Stimulated activated CD8-positive, alpha-beta memory T cell treated with anti-CD3 and anti-CD28 coated beads, Interleukin-4, amount 100 ng/mL, for 24 hours (primary cell): ENCODE measurements around the gene RAD23B.
"Not testable (repeated sequence)": the region's sequence is repeated elsewhere in the genome, so short reads cannot be mapped to it uniquely, and the experiment has no call there.

Experiments used
- DNase-seq: peaks from one replicate; pipeline ENCODE4 v3.0.0-alpha.2; 2020; ENCODE audit warnings: low read depth

RAD23B gene

GRCh38 chr9:107293543-107294085, 10.5 kb downstream of the RAD23B start:
- DNase-seq, result no peak

- no peak for DNase-seq
These were observed 11.7 kb downstream of the RAD23B start for GRCh38 chr9:107294756-107295155.

GRCh38 chr9:107295995-107296394, 12.9 kb downstream of the RAD23B start:
- DNase-seq, result no peak

GRCh38 chr9:107296592-107296991, 13.5 kb downstream of the RAD23B start:
- DNase-seq, result not testable (repeated sequence)

GRCh38 chr9:107299437-107299836, 16.4 kb downstream of the RAD23B start:
- DNase-seq, result no peak

GRCh38 chr9:107306308-107306707, 23.2 kb downstream of the RAD23B start:
- DNase-seq, result no peak

- DNase-seq, result no peak
These were observed 24.3 kb downstream of the RAD23B start for GRCh38 chr9:107307331-107307730.

GRCh38 chr9:107308461-107308860, 25.4 kb downstream of the RAD23B start:
- DNase-seq, result no peak

GRCh38 chr9:107309271-107309670, 26.2 kb downstream of the RAD23B start:
- no peak for DNase-seq

GRCh38 chr9:107312376-107313050, 29.4 kb downstream of the RAD23B start:
- no peak for DNase-seq

GRCh38 chr9:107313555-107314096, 30.5 kb downstream of the RAD23B start:
- no peak for DNase-seq

GRCh38 chr9:107314763-107315162, 31.7 kb downstream of the RAD23B start:
- no peak for DNase-seq

GRCh38 chr9:107316795-107317661, 33.9 kb downstream of the RAD23B start:
- DNase-seq, result no peak

GRCh38 chr9:107322643-107323042, 39.6 kb downstream of the RAD23B start:
- DNase-seq, result no peak

- DNase-seq, result no peak
These were observed 40.9 kb downstream of the RAD23B start for GRCh38 chr9:107323836-107324585.

GRCh38 chr9:107325842-107326241, 42.8 kb downstream of the RAD23B start:
- DNase-seq, result no peak

GRCh38 chr9:107328510-107328909, 45.4 kb downstream of the RAD23B start:
- DNase-seq, result no peak

- no peak for DNase-seq
These were observed 47.3 kb downstream of the RAD23B start for GRCh38 chr9:107330420-107330819.

- no peak for DNase-seq
These were observed 49.8 kb downstream of the RAD23B start for GRCh38 chr9:107332883-107333282.

GRCh38 chr9:107333363-107333762, 50.3 kb downstream of the RAD23B start:
- DNase-seq, result no peak

GRCh38 chr9:107334103-107334776, 51.2 kb downstream of the RAD23B start:
- no peak for DNase-seq

- no peak for DNase-seq
These were observed 52.3 kb downstream of the RAD23B start for GRCh38 chr9:107335331-107335730.
